GM19025 (cell line): ENCODE data around the gene STK25.

Source experiments
- ATAC-seq: cut with Tn5 transposase; IDR thresholded peaks from one replicate; pipeline ENCODE4 v1.9.1; 2021; ENCODE audit warnings: mild to moderate bottlenecking, low read depth, moderate library complexity; ENCODE audit not compliant: unreplicated experiment

Gene STK25

GRCh38 chr2:241496003-241496707 lies 12.2 kb downstream of the STK25 start:
- ATAC-seq = no peak

GRCh38 chr2:241495172-241496002 lies 13.0 kb downstream of the STK25 start:
- ATAC-seq = no peak

- ATAC-seq = no peak
These were observed 14.0 kb downstream of the STK25 start for GRCh38 chr2:241494311-241494908.

GRCh38 chr2:241493092-241493491 lies 15.3 kb downstream of the STK25 start:
- no peak for ATAC-seq

- no peak for ATAC-seq
These were observed 16.2 kb downstream of the STK25 start for GRCh38 chr2:241492174-241492565.

- no peak for ATAC-seq
These were observed 16.7 kb downstream of the STK25 start for GRCh38 chr2:241491549-241492173.

GRCh38 chr2:241490825-241491506 lies 17.4 kb downstream of the STK25 start:
- ATAC-seq = no peak

GRCh38 chr2:241489733-241490680 lies 18.4 kb downstream of the STK25 start:
- ATAC-seq = no peak

- no peak for ATAC-seq
These were observed 19.3 kb downstream of the STK25 start for GRCh38 chr2:241489088-241489487.

- no peak for ATAC-seq
These were observed 23.0 kb downstream of the STK25 start for GRCh38 chr2:241485172-241485911.

- no peak for ATAC-seq
These were observed 25.1 kb downstream of the STK25 start for GRCh38 chr2:241483305-241483704.

GRCh38 chr2:241482126-241482955 lies 26.0 kb downstream of the STK25 start:
- no peak for ATAC-seq

GRCh38 chr2:241481687-241482086 lies 26.7 kb downstream of the STK25 start:
- ATAC-seq = no peak

- no peak for ATAC-seq
These were observed 29.1 kb downstream of the STK25 start for GRCh38 chr2:241479026-241479898.

- no peak for ATAC-seq
These were observed 30.2 kb downstream of the STK25 start for GRCh38 chr2:241478166-241478565.

GRCh38 chr2:241475267-241475666 lies 33.1 kb downstream of the STK25 start:
- ATAC-seq = no peak

GRCh38 chr2:241473399-241473798 lies 35.0 kb downstream of the STK25 start:
- ATAC-seq = no peak
